IPS-NIHi7 (cell line): ENCODE data around the gene ZNF428.

Experiments used
- DNase-seq: peaks from one replicate; pipeline ENCODE4 v3.0.0; 2012; ENCODE audit warnings: mixed read lengths; ENCODE audit errors: extremely low spot score

The ZNF428 gene

GRCh38 chr19:43562226-43562697 is 57.2 kb downstream of the ZNF428 start:
- no peak for DNase-seq

DNA sequence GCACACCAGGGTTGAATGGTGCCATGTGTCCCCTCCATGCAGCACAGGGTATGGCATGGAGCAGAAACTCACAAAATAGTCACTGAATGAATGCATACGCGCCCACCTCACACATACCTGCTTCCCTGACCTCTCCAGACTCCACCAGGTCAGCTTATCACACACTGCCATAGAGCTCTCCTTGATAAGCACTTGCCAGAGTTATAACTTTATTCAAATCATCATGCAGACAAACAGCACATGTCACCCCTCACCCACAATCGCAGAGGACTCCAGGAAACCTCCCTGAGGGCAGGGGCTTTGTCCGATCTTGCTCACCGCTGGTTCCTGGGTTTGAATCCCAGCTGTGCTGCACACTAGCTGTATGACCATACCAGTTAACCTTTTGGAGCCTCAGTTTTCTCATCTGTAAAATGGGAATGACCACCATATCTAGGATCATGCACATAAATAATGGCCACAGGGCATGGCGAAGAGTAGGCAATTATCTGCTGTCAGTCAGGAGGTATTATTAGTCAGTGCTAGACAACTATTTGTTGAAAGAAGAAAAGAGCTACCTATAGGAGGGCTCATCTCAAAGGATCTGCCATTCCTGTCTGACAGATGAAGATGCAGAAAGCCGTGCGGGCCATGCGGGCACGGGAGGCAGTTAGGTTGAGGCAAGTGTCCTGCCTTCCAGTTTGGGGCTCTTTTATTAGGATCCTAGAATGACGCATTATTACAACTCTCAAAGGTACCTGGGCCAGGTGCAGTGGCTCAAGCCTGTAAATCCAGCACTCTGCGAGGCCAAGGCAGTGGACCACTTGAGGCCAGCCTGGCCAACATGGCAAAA is 58.1 kb downstream of the ZNF428 start:
- no peak for DNase-seq

DNA sequence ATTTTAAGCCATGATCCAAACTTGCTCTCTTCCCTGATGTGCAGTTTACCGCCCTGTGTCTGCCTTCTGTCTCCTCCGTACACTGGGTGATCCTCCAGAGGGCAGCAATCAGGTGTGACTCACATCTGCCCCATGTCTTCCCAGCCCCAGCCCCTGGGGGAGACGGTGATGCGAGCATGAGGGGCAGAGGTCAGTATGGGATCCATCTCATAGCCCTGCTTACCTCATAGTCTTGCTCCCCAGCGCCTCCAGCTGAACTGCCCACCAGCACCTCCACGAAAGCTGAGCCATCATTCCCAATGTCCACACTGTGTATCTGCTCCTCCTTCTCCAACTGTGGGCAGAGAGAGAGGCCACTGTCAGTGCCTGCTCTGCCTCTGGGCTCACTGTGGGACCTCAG is 58.7 kb downstream of the ZNF428 start:
- peak; percentile 51 for DNase-seq
